K562 (cell line): Measurements from ENCODE around the gene CNOT4. TPM values are rescaled to one million over a fixed set of nuclear protein-coding genes. Genes with fewer than 3 reads are reported as not detected.

Experiments
- ESRRB ChIP-seq: fragments of 250-450 bp; sonication (Bioruptor Pico); IDR thresholded peaks from 2 replicates; pipeline ENCODE4 v1.5.0; 2020; ENCODE audit warnings: mild to moderate bottlenecking, moderate library complexity, borderline replicate concordance
- MED1 ChIP-seq: sonication (generic); formaldehyde crosslinking; IDR thresholded peaks from 2 replicates; pipeline ENCODE4 v1.8.1; 2023; ENCODE audit warnings: missing genetic modification reagents, borderline replicate concordance
- polyA plus RNA-seq, 8 experiments: library from polyadenylated mRNA; depleted of rRNA in 4 of 8; stranded (reverse) in 5 of 8; unstranded in 3 of 8; fragments of >200 nt; fragmentation: Nextera tagmentation in 2 of 8; fragmentation: Illumina TruSeq in 1 of 8; extraction: Ambion mirVana in 2 of 8; extraction: Trizol in 1 of 8; gene quantifications; 2 replicates each; pipeline versions ENCODE4 v1.2.1 to v1.2.3, GENCODE V29; 2011 to 2014; ENCODE audit warnings: inconsistent platforms in 1 of 8, missing spikeins in 1 of 8
- total RNA-seq, 7 experiments: library from RNA; depleted of rRNA in 6 of 7; stranded (reverse); fragments of >200 nt in 6 of 7; fragmentation: Illumina TruSeq in 2 of 7; extraction: Trizol in 2 of 7; gene quantifications; 2 replicates each; pipeline versions ENCODE4 v1.2.1 to v1.2.3, GENCODE V29; 2011 to 2021; ENCODE audit warnings: low replicate concordance in 1 of 7
- TF ChIP-seq, protein P1 (sequence below): fragments of 250-450 bp; sonication (Bioruptor Pico); IDR thresholded peaks from 2 replicates; pipeline ENCODE4 v1.6.1; 2021; ENCODE audit warnings: mild to moderate bottlenecking
- TF ChIP-seq, protein P2 (sequence below): fragments of 450-650 bp; IDR thresholded peaks from 2 replicates; pipeline ENCODE4 v1.6.1; 2016; ENCODE audit warnings: mild to moderate bottlenecking, moderate library complexity
- TF ChIP-seq, protein P3 (sequence below): fragments of 450-650 bp; IDR thresholded peaks from 2 replicates; pipeline ENCODE4 v1.6.1; 2016; ENCODE audit warnings: borderline replicate concordance
- TF ChIP-seq, protein P4 (sequence below): fragments of 250-450 bp; sonication (Bioruptor Pico); IDR thresholded peaks from 2 replicates; pipeline ENCODE4 v1.4.0; 2020

CNOT4 gene
- total and polyA plus RNA-seq, 9 of the 15 experiments (the other 6 are each of a cell fraction or from before 2014, with no cell fraction given), result 8.6 to 24.1 (median 15.4) TPM

DNA sequence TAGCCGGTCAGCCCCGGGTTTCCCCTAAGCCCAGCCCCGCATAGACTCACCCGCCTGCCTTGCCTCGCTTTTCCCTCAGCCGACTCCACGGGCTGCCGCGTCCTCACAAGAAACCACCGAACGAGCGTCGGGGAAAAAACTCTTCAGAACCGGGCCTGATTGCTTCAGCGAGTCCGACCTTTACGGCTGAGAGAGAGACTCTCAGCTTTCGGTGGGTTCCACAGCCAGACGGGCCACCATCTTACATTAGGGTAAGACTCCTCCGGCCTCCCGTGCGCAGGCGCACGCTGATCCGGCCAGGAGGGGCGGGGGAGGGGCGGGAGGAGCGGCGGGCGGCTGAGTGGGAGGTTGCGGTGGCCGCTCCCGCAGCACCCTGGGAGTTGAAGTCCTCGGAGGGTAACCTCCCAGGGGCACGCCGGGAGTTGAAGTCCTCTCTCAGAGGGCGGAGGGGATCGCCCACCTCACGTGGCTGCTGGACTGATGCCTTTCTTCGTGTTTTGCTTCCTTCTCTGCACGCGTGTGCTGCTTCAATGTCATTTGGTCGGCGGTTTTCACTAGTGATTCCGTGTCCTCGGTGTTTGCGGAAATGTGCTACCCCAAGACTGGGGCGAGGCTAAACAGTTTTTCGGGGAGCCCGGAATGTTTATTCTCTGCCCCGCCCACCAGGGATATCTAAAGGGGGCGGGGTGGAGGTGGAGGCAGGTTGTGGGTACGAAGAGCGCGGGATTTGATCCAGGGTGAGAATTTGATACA, at the start of gene CNOT4 (continued):
- TF ChIP-seq, protein P1, sequence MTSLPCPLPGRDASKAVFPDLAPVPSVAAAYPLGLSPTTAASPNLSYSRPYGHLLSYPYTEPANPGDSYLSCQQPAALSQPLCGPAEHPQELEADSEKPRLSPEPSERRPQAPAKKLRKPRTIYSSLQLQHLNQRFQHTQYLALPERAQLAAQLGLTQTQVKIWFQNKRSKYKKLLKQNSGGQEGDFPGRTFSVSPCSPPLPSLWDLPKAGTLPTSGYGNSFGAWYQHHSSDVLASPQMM (CRISPR knock-in tag), result no peak
- TF ChIP-seq MED1 (CRISPR knock-in tag), result no peak
- TF ChIP-seq, protein P2, sequence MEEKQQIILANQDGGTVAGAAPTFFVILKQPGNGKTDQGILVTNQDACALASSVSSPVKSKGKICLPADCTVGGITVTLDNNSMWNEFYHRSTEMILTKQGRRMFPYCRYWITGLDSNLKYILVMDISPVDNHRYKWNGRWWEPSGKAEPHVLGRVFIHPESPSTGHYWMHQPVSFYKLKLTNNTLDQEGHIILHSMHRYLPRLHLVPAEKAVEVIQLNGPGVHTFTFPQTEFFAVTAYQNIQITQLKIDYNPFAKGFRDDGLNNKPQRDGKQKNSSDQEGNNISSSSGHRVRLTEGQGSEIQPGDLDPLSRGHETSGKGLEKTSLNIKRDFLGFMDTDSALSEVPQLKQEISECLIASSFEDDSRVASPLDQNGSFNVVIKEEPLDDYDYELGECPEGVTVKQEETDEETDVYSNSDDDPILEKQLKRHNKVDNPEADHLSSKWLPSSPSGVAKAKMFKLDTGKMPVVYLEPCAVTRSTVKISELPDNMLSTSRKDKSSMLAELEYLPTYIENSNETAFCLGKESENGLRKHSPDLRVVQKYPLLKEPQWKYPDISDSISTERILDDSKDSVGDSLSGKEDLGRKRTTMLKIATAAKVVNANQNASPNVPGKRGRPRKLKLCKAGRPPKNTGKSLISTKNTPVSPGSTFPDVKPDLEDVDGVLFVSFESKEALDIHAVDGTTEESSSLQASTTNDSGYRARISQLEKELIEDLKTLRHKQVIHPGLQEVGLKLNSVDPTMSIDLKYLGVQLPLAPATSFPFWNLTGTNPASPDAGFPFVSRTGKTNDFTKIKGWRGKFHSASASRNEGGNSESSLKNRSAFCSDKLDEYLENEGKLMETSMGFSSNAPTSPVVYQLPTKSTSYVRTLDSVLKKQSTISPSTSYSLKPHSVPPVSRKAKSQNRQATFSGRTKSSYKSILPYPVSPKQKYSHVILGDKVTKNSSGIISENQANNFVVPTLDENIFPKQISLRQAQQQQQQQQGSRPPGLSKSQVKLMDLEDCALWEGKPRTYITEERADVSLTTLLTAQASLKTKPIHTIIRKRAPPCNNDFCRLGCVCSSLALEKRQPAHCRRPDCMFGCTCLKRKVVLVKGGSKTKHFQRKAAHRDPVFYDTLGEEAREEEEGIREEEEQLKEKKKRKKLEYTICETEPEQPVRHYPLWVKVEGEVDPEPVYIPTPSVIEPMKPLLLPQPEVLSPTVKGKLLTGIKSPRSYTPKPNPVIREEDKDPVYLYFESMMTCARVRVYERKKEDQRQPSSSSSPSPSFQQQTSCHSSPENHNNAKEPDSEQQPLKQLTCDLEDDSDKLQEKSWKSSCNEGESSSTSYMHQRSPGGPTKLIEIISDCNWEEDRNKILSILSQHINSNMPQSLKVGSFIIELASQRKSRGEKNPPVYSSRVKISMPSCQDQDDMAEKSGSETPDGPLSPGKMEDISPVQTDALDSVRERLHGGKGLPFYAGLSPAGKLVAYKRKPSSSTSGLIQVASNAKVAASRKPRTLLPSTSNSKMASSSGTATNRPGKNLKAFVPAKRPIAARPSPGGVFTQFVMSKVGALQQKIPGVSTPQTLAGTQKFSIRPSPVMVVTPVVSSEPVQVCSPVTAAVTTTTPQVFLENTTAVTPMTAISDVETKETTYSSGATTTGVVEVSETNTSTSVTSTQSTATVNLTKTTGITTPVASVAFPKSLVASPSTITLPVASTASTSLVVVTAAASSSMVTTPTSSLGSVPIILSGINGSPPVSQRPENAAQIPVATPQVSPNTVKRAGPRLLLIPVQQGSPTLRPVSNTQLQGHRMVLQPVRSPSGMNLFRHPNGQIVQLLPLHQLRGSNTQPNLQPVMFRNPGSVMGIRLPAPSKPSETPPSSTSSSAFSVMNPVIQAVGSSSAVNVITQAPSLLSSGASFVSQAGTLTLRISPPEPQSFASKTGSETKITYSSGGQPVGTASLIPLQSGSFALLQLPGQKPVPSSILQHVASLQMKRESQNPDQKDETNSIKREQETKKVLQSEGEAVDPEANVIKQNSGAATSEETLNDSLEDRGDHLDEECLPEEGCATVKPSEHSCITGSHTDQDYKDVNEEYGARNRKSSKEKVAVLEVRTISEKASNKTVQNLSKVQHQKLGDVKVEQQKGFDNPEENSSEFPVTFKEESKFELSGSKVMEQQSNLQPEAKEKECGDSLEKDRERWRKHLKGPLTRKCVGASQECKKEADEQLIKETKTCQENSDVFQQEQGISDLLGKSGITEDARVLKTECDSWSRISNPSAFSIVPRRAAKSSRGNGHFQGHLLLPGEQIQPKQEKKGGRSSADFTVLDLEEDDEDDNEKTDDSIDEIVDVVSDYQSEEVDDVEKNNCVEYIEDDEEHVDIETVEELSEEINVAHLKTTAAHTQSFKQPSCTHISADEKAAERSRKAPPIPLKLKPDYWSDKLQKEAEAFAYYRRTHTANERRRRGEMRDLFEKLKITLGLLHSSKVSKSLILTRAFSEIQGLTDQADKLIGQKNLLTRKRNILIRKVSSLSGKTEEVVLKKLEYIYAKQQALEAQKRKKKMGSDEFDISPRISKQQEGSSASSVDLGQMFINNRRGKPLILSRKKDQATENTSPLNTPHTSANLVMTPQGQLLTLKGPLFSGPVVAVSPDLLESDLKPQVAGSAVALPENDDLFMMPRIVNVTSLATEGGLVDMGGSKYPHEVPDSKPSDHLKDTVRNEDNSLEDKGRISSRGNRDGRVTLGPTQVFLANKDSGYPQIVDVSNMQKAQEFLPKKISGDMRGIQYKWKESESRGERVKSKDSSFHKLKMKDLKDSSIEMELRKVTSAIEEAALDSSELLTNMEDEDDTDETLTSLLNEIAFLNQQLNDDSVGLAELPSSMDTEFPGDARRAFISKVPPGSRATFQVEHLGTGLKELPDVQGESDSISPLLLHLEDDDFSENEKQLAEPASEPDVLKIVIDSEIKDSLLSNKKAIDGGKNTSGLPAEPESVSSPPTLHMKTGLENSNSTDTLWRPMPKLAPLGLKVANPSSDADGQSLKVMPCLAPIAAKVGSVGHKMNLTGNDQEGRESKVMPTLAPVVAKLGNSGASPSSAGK, result peak; percentile 96
- TF ChIP-seq, protein P3, sequence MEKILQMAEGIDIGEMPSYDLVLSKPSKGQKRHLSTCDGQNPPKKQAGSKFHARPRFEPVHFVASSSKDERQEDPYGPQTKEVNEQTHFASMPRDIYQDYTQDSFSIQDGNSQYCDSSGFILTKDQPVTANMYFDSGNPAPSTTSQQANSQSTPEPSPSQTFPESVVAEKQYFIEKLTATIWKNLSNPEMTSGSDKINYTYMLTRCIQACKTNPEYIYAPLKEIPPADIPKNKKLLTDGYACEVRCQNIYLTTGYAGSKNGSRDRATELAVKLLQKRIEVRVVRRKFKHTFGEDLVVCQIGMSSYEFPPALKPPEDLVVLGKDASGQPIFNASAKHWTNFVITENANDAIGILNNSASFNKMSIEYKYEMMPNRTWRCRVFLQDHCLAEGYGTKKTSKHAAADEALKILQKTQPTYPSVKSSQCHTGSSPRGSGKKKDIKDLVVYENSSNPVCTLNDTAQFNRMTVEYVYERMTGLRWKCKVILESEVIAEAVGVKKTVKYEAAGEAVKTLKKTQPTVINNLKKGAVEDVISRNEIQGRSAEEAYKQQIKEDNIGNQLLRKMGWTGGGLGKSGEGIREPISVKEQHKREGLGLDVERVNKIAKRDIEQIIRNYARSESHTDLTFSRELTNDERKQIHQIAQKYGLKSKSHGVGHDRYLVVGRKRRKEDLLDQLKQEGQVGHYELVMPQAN, result peak; percentile 99
- TF ChIP-seq ESRRB (CRISPR knock-in tag), result no peak
- TF ChIP-seq, protein P4, sequence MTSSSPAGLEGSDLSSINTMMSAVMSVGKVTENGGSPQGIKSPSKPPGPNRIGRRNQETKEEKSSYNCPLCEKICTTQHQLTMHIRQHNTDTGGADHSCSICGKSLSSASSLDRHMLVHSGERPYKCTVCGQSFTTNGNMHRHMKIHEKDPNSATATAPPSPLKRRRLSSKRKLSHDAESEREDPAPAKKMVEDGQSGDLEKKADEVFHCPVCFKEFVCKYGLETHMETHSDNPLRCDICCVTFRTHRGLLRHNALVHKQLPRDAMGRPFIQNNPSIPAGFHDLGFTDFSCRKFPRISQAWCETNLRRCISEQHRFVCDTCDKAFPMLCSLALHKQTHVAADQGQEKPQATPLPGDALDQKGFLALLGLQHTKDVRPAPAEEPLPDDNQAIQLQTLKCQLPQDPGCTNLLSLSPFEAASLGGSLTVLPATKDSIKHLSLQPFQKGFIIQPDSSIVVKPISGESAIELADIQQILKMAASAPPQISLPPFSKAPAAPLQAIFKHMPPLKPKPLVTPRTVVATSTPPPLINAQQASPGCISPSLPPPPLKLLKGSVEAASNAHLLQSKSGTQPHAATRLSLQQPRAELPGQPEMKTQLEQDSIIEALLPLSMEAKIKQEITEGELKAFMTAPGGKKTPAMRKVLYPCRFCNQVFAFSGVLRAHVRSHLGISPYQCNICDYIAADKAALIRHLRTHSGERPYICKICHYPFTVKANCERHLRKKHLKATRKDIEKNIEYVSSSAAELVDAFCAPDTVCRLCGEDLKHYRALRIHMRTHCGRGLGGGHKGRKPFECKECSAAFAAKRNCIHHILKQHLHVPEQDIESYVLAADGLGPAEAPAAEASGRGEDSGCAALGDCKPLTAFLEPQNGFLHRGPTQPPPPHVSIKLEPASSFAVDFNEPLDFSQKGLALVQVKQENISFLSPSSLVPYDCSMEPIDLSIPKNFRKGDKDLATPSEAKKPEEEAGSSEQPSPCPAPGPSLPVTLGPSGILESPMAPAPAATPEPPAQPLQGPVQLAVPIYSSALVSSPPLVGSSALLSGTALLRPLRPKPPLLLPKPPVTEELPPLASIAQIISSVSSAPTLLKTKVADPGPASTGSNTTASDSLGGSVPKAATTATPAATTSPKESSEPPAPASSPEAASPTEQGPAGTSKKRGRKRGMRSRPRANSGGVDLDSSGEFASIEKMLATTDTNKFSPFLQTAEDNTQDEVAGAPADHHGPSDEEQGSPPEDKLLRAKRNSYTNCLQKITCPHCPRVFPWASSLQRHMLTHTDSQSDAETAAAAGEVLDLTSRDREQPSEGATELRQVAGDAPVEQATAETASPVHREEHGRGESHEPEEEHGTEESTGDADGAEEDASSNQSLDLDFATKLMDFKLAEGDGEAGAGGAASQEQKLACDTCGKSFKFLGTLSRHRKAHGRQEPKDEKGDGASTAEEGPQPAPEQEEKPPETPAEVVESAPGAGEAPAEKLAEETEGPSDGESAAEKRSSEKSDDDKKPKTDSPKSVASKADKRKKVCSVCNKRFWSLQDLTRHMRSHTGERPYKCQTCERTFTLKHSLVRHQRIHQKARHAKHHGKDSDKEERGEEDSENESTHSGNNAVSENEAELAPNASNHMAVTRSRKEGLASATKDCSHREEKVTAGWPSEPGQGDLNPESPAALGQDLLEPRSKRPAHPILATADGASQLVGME (CRISPR knock-in tag), result peak; percentile 84; the same call in 1 of the 2 replicates
